K562 (cell line): ENCODE measurements around the gene FAM227A. TPM values are rescaled to one million over a fixed set of nuclear protein-coding genes. Genes with fewer than 3 reads are reported as not detected.

Source experiments
- ADNP ChIP-seq: fragments of 200-800 bp; sonication (Bioruptor generic); IDR thresholded peaks from 2 replicates; pipeline ENCODE4 v1.6.1; 2016; ENCODE audit warnings: missing genetic modification characterization, missing compliant biosample characterization
- BHLHE40 ChIP-seq: IDR thresholded peaks from 2 replicates; pipeline ENCODE4 v1.6.1; 2011; ENCODE audit warnings: low read length, improper control_type of control experiment
- DIDO1 ChIP-seq: fragments of 450-650 bp; IDR thresholded peaks from 2 replicates; pipeline ENCODE4 v1.6.1; 2016; ENCODE audit warnings: low read depth, missing biosample characterization, missing genetic modification characterization
- FOXA3 ChIP-seq, 2 experiments: fragments of 450-650 bp in 1 of 2; sonication (generic) in 1 of 2; formaldehyde crosslinking; IDR thresholded peaks in 1 of 2; conservative IDR thresholded peaks in 1 of 2; 2 replicates each; pipeline versions ENCODE4 v1.4.0 to v1.8.0; 2020 to 2022; ENCODE audit warnings: mild to moderate bottlenecking in 2 of 2, missing genetic modification reagents in 1 of 2
- FOXP1 ChIP-seq: sonication (generic); formaldehyde crosslinking; IDR thresholded peaks from 2 replicates; pipeline ENCODE4 v1.8.0; 2022; ENCODE audit warnings: mild to moderate bottlenecking, missing genetic modification reagents
- JUN ChIP-seq, 2 experiments: sonication (generic) in 1 of 2; formaldehyde crosslinking in 1 of 2; IDR thresholded peaks; 2 replicates each; pipeline versions ENCODE4 v1.6.1 to v1.8.0; 2012 to 2022; ENCODE audit warnings: borderline replicate concordance in 2 of 2, mild to moderate bottlenecking in 2 of 2, improper control_type of control experiment in 1 of 2, low read depth in 1 of 2, low read length in 1 of 2, missing genetic modification reagents in 1 of 2
- KDM2B ChIP-seq: fragments of 250-450 bp; sonication (Bioruptor Pico); IDR thresholded peaks from 2 replicates; pipeline ENCODE4 v1.8.0; 2021; ENCODE audit warnings: mild to moderate bottlenecking, moderate library complexity
- MAFK ChIP-seq: IDR thresholded peaks from 2 replicates; pipeline ENCODE4 v1.6.1; 2011; ENCODE audit warnings: low read length, improper control_type of control experiment
- MEIS2 ChIP-seq: fragments of 450-650 bp; IDR thresholded peaks from 2 replicates; pipeline ENCODE4 v1.6.1; 2014; ENCODE audit warnings: mild to moderate bottlenecking; ENCODE audit not compliant: partially characterized antibody
- NCOA4 ChIP-seq: fragments of 450-650 bp; IDR thresholded peaks from 2 replicates; pipeline ENCODE4 v1.6.1; 2018; ENCODE audit warnings: mild to moderate bottlenecking; ENCODE audit not compliant: partially characterized antibody
- NFATC3 ChIP-seq: fragments of 450-650 bp; IDR thresholded peaks from 2 replicates; pipeline ENCODE4 v1.6.1; 2017; ENCODE audit warnings: mild to moderate bottlenecking
- NR2F6 ChIP-seq: fragments of 450-650 bp; formaldehyde crosslinking; IDR thresholded peaks from 2 replicates; pipeline ENCODE4 v1.4.0; 2020; ENCODE audit warnings: mild to moderate bottlenecking
- POLR2B ChIP-seq: fragments of 450-650 bp; IDR thresholded peaks from 2 replicates; pipeline ENCODE4 v1.6.1; 2018; ENCODE audit warnings: low read depth; ENCODE audit not compliant: partially characterized antibody
- RB1 ChIP-seq: fragments of 450-650 bp; IDR thresholded peaks from 2 replicates; pipeline ENCODE4 v1.6.1; 2017; ENCODE audit warnings: low read depth, mild to moderate bottlenecking
- RCOR1 ChIP-seq, 2 experiments: IDR thresholded peaks; 2 replicates each; pipeline ENCODE4 v1.6.1; 2012; ENCODE audit warnings: low read depth in 2 of 2, low read length in 2 of 2, borderline replicate concordance in 1 of 2, improper control_type of control experiment in 1 of 2
- RFX7 ChIP-seq: fragments of 250-450 bp; sonication (Bioruptor Pico); IDR thresholded peaks from 2 replicates; pipeline ENCODE4 v1.5.1; 2021; ENCODE audit warnings: mild to moderate bottlenecking
- SPI1 ChIP-seq: IDR thresholded peaks from 2 replicates; pipeline ENCODE4 v1.6.1; 2011; ENCODE audit warnings: low read depth, low read length, control low read depth, borderline replicate concordance
- SRSF3 ChIP-seq: fragments of 200-400 bp; formaldehyde crosslinking; IDR thresholded peaks from 2 replicates; pipeline ENCODE4 v1.6.1; 2016; ENCODE audit warnings: mild to moderate bottlenecking, low read length, moderate library complexity; ENCODE audit not compliant: insufficient read depth
- WHSC1 ChIP-seq: IDR thresholded peaks from one replicate; pipeline ENCODE4 v1.6.1; 2012; ENCODE audit warnings: low read length, control low read depth, inconsistent platforms
- ZNF24 ChIP-seq: fragments of 450-650 bp; IDR thresholded peaks from 2 replicates; pipeline ENCODE4 v1.6.1; 2016
- ZNF436 ChIP-seq: fragments of 250-450, 450-650 bp; sonication (Bioruptor Pico); formaldehyde crosslinking; IDR thresholded peaks from 2 replicates; pipeline ENCODE4 v1.7.0; 2020; ENCODE audit warnings: mild to moderate bottlenecking
- ZNF445 ChIP-seq: fragments of 250-450 bp; sonication (Bioruptor Pico); IDR thresholded peaks from 2 replicates; pipeline ENCODE4 v1.4.0; 2020; ENCODE audit warnings: low read depth, mild to moderate bottlenecking, moderate library complexity
- ZNF699 ChIP-seq: fragments of 250-450 bp; sonication (Bioruptor Pico); IDR thresholded peaks from 2 replicates; pipeline ENCODE4 v1.8.0; 2021; ENCODE audit warnings: mild to moderate bottlenecking, moderate library complexity; ENCODE audit not compliant: insufficient replicate concordance
- polyA plus RNA-seq, 8 experiments: library from polyadenylated mRNA; depleted of rRNA in 4 of 8; stranded (reverse) in 5 of 8; unstranded in 3 of 8; fragments of >200 nt; fragmentation: Nextera tagmentation in 2 of 8; fragmentation: Illumina TruSeq in 1 of 8; extraction: Ambion mirVana in 2 of 8; extraction: Trizol in 1 of 8; gene quantifications; 2 replicates each; pipeline versions ENCODE4 v1.2.1 to v1.2.3, GENCODE V29; 2011 to 2014; ENCODE audit warnings: inconsistent platforms in 1 of 8, missing spikeins in 1 of 8
- total RNA-seq, 7 experiments: library from RNA; depleted of rRNA in 6 of 7; stranded (reverse); fragments of >200 nt in 6 of 7; fragmentation: Illumina TruSeq in 2 of 7; extraction: Trizol in 2 of 7; gene quantifications; 2 replicates each; pipeline versions ENCODE4 v1.2.1 to v1.2.3, GENCODE V29; 2011 to 2021; ENCODE audit warnings: low replicate concordance in 1 of 7
- TF ChIP-seq, protein P1 (sequence below): sonication (generic); formaldehyde crosslinking; IDR thresholded peaks from 2 replicates; pipeline ENCODE4 v1.8.1; 2023; ENCODE audit warnings: mild to moderate bottlenecking, missing genetic modification reagents, moderate library complexity
- TF ChIP-seq, protein P2 (sequence below): fragments of 150-350 bp; IDR thresholded peaks from 2 replicates; pipeline ENCODE4 v1.6.1; 2014; ENCODE audit warnings: low read depth, mild to moderate bottlenecking, low read length, borderline replicate concordance

Gene FAM227A
- total and polyA plus RNA-seq, 9 of the 15 experiments (the other 6 are each of a cell fraction or from before 2014, with no cell fraction given): 0.10 to 2.2 (median 0.83) TPM

DNA sequence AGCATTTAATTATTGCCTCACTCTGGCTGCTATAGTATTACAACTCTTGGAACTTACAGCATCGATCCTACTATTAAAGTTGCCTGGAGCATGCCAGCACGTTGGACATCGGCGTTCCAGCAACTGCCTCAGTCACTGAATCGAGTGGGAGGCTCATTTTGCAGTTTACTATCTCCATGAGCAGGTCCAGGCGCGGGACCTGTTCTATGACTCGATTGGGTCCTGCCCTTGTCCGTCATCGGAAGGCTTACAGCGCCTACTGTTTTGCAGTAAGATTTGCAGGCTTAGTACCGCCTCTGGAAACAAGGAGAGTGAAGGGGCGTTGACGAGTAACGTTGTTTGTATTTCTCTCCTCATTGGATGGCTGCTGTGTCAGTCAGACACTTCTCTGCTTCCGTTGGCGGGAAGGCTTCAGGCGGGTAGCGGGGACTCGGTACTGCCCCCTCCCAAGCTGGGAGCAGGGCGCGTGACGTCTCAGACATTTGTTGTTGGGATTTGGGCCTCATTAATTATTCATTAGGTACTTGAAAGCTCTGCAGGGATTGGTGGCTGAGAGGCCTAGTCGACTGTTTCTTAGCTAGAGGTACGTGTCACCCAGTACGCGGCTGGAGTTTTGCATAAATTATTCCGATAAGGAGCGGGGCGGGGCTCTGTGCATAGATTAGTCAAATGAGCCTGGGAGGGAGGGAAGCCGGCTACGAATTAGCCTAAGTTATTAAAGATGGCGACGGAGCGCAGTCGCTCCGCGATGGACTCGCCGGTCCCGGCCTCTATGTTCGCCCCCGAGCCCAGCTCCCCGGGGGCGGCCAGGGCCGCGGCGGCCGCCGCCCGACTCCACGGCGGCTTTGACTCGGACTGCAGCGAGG is 49.3 kb upstream of the FAM227A start, which contains the start of gene GTPBP1 (continued):
- TF ChIP-seq, protein P1, sequence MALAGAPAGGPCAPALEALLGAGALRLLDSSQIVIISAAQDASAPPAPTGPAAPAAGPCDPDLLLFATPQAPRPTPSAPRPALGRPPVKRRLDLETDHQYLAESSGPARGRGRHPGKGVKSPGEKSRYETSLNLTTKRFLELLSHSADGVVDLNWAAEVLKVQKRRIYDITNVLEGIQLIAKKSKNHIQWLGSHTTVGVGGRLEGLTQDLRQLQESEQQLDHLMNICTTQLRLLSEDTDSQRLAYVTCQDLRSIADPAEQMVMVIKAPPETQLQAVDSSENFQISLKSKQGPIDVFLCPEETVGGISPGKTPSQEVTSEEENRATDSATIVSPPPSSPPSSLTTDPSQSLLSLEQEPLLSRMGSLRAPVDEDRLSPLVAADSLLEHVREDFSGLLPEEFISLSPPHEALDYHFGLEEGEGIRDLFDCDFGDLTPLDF: no peak; the same call in none of the 2 replicates
- TF ChIP-seq KDM2B (no peak), RB1 (peak; percentile 69; the same call in 1 of the 2 replicates), ZNF445 (CRISPR knock-in tag) (no peak), NCOA4 (no peak), ZNF436 (CRISPR knock-in tag) (no peak), FOXA3 (CRISPR knock-in tag; conservative IDR thresholded peaks at IDR 0.05 in 1 of 2, IDR thresholded peaks at IDR 0.05 in 1 of 2) (no peak), DIDO1 (tag) (no peak), MAFK (peak; percentile 41), RFX7 (CRISPR knock-in tag) (no peak), JUN (IDR thresholded peaks at IDR 0.05; ENCODE audit: borderline replicate concordance, low read depth, low read length) (no peak), JUN (CRISPR knock-in tag; IDR thresholded peaks at IDR 0.05; ENCODE audit: borderline replicate concordance) (no peak), ZNF699 (CRISPR knock-in tag) (no peak), BHLHE40 (peak; percentile 65; the same call in 1 of the 2 replicates), MEIS2 (peak; percentile 75), NR2F6 (no peak), NFATC3 (no peak), RCOR1 (IDR thresholded peaks at IDR 0.05; ENCODE audit: borderline replicate concordance in 1 of 2, low read depth in 2 of 2, low read length in 2 of 2) (0 out of 4 replicates have a peak, but pooled peaks of 1 of the 2 experiments have one; percentile 23), SRSF3 (no peak), ADNP (no peak), ZNF24 (0 out of 2 replicates have a peak, but pooled peaks have one; percentile 8), WHSC1 (no peak), SPI1 (no peak), POLR2B (peak; percentile 66), FOXP1 (CRISPR knock-in tag) (no peak)
- TF ChIP-seq, protein P2, sequence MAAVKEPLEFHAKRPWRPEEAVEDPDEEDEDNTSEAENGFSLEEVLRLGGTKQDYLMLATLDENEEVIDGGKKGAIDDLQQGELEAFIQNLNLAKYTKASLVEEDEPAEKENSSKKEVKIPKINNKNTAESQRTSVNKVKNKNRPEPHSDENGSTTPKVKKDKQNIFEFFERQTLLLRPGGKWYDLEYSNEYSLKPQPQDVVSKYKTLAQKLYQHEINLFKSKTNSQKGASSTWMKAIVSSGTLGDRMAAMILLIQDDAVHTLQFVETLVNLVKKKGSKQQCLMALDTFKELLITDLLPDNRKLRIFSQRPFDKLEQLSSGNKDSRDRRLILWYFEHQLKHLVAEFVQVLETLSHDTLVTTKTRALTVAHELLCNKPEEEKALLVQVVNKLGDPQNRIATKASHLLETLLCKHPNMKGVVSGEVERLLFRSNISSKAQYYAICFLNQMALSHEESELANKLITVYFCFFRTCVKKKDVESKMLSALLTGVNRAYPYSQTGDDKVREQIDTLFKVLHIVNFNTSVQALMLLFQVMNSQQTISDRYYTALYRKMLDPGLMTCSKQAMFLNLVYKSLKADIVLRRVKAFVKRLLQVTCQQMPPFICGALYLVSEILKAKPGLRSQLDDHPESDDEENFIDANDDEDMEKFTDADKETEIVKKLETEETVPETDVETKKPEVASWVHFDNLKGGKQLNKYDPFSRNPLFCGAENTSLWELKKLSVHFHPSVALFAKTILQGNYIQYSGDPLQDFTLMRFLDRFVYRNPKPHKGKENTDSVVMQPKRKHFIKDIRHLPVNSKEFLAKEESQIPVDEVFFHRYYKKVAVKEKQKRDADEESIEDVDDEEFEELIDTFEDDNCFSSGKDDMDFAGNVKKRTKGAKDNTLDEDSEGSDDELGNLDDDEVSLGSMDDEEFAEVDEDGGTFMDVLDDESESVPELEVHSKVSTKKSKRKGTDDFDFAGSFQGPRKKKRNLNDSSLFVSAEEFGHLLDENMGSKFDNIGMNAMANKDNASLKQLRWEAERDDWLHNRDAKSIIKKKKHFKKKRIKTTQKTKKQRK: peak; percentile 67
